ENCODE results near the gene SCRN2. TPM values are rescaled to one million over a fixed set of nuclear protein-coding genes. Genes with fewer than 3 reads are reported as not detected.

Gene SCRN2
- polyA plus RNA-seq, 4 donors, result 46.0 to 127 (median 99.7) TPM

DNA sequence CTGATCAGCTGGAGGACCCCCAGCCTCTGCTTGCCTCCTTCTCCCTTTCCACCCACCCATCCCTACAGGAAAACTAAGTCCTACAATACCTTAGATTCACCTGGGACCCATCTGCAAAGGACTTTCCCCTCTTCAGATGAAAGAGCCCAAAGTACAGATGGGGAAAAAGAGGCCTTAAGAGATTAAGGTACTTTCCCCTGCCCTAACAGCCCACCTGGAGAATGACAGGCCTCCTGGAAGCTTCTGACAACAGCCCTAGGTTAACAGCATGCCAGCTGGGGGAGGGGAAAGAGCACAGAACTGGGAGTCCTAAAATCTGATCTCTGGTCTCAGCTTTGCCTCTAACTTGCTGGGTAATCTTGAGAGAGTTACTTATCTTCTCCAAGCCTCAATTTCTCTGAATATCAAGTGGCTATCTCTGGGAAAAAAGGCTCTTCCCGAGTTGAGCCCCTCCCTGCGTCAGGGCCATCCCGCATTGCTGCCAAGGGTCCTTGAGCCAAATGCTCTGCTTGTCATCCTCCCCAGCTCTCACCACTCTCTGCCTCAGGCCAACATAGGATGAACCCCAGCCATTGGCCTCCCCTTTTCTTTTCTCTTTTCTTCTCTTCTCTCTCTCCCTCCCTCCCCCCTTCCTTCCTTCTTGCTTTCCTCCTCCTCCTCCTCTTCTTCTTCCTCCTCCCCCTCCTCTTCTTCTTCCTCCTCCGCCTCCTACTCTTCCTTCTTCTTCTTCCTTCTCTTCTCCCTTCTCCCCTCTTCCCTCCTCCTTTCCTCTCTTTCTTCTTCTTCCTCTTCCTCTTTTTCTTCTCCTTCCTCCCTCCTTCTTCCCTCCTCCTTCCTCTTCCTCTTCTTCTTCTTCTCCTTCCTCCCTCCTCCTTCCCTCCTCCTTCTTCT is 32.4 kb upstream of the SCRN2 start:
- Histone ChIP-seq H3K27me3 (ENCODE audit: control insufficient read depth in 3 of 3, insufficient read depth in 3 of 3, low read length in 3 of 3) (peaks cover 3 to 28% (median 3%) of the 10 kb centered on the region in 3 donors), H3K9me3 (ENCODE audit: control insufficient read depth in 2 of 2, insufficient read depth in 1 of 2, low read depth in 1 of 2, low read length in 1 of 2) (no peaks in the 10 kb centered on the region), H3K27ac (ENCODE audit: low read depth in 1 of 3, low read length in 2 of 3) (no peak overlapping the region), H3K4me1 (ENCODE audit: control insufficient read depth in 3 of 3, insufficient read depth in 2 of 3, low read depth in 1 of 3, low read length in 2 of 3) (peaks cover 0 to 27% (median 0%) of the 10 kb centered on the region in 3 donors), H3K4me3 (ENCODE audit: low read depth in 1 of 3, low read length in 3 of 3) (no peak overlapping the region), H3K36me3 (ENCODE audit: control insufficient read depth in 3 of 3, insufficient read depth in 2 of 3, low read depth in 1 of 3, low read length in 3 of 3) (no peaks in the 10 kb centered on the region)
- FAIRE-seq, result no peak
- WGBS, 3 donors, result 65 to 77% (median 72%) methylated on average over 4 of the region's 4 CpGs
- DNase-seq, result no peak

DNA sequence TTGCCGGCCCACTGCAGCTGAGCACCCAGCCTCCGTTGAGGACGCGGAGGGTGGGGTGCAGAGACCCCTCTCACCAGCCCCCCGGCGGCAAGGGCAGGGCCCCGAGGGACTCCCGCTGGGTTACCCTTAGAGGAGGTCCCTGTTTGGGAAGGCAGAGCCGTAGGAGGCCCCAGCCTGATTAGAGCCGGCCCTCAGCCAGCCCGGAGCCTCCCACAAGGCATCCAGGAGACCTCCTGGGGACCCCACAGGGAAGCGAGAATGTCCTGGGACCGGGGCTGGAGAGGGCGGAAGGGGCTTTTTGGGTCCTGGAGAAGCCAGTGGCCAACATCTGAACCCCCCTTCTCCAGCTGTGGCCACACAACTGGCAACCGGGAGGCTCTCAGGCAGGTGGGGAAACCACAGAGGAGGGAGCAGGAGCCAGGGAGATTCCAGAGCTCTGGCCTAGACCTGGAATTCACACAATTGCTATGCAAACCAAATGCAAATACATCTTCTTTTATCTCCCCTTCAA is 31.6 kb upstream of the SCRN2 start:
- Histone ChIP-seq H3K4me3 (ENCODE audit: low read depth in 1 of 3, low read length in 3 of 3) (no peak overlapping the region), H3K9me3 (ENCODE audit: control insufficient read depth in 2 of 2, insufficient read depth in 1 of 2, low read depth in 1 of 2, low read length in 1 of 2) (no peaks in the 10 kb centered on the region), H3K36me3 (ENCODE audit: control insufficient read depth in 3 of 3, insufficient read depth in 2 of 3, low read depth in 1 of 3, low read length in 3 of 3) (no peaks in the 10 kb centered on the region), H3K4me1 (ENCODE audit: control insufficient read depth in 3 of 3, insufficient read depth in 2 of 3, low read depth in 1 of 3, low read length in 2 of 3) (peaks cover 0 to 19% (median 0%) of the 10 kb centered on the region in 3 donors), H3K27me3 (ENCODE audit: control insufficient read depth in 3 of 3, insufficient read depth in 3 of 3, low read length in 3 of 3) (peaks cover 3 to 30% (median 3%) of the 10 kb centered on the region in 3 donors), H3K27ac (ENCODE audit: low read depth in 1 of 3, low read length in 2 of 3) (no peak overlapping the region)
- DNase-seq, result no peak
- FAIRE-seq, result no peak
- WGBS, 3 donors, result 47 to 49% (median 47%) methylated on average over 15 of the region's 15 CpGs

GRCh38 chr17:47872019-47872650 is 31.1 kb upstream of the SCRN2 start:
- DNase-seq, result no peak
- Histone ChIP-seq H3K4me1 (ENCODE audit: control insufficient read depth in 3 of 3, insufficient read depth in 2 of 3, low read depth in 1 of 3, low read length in 2 of 3) (peaks cover 0 to 15% (median 0%) of the 10 kb centered on the region in 3 donors), H3K36me3 (ENCODE audit: control insufficient read depth in 3 of 3, insufficient read depth in 2 of 3, low read depth in 1 of 3, low read length in 3 of 3) (no peaks in the 10 kb centered on the region), H3K27me3 (ENCODE audit: control insufficient read depth in 3 of 3, insufficient read depth in 3 of 3, low read length in 3 of 3) (peaks cover 3 to 31% (median 3%) of the 10 kb centered on the region in 3 donors), H3K9me3 (ENCODE audit: control insufficient read depth in 2 of 2, insufficient read depth in 1 of 2, low read depth in 1 of 2, low read length in 1 of 2) (no peaks in the 10 kb centered on the region), H3K4me3 (ENCODE audit: low read depth in 1 of 3, low read length in 3 of 3) (no peak overlapping the region), H3K27ac (ENCODE audit: low read depth in 1 of 3, low read length in 2 of 3) (no peak overlapping the region)
- whole genome bisulfite sequencing, 3 donors, result 20 to 28% (median 24%) methylated on average over 26 to 29 of the region's 29 CpGs
- no peak for FAIRE-seq

GRCh38 chr17:47871048-47871447 is 30.0 kb upstream of the SCRN2 start:
- Histone ChIP-seq H3K27ac (ENCODE audit: low read depth in 1 of 3, low read length in 2 of 3) (no peak overlapping the region), H3K9me3 (ENCODE audit: control insufficient read depth in 2 of 2, insufficient read depth in 1 of 2, low read depth in 1 of 2, low read length in 1 of 2) (no peaks in the 10 kb centered on the region), H3K27me3 (ENCODE audit: control insufficient read depth in 3 of 3, insufficient read depth in 3 of 3, low read length in 3 of 3) (peaks cover 3 to 36% (median 3%) of the 10 kb centered on the region in 3 donors), H3K36me3 (ENCODE audit: control insufficient read depth in 3 of 3, insufficient read depth in 2 of 3, low read depth in 1 of 3, low read length in 3 of 3) (no peaks in the 10 kb centered on the region), H3K4me1 (ENCODE audit: control insufficient read depth in 3 of 3, insufficient read depth in 2 of 3, low read depth in 1 of 3, low read length in 2 of 3) (peaks cover 0 to 15% (median 0%) of the 10 kb centered on the region in 3 donors), H3K4me3 (ENCODE audit: low read depth in 1 of 3, low read length in 3 of 3) (no peak overlapping the region)
- no peak for FAIRE-seq
- DNase-seq, result no peak

DNA sequence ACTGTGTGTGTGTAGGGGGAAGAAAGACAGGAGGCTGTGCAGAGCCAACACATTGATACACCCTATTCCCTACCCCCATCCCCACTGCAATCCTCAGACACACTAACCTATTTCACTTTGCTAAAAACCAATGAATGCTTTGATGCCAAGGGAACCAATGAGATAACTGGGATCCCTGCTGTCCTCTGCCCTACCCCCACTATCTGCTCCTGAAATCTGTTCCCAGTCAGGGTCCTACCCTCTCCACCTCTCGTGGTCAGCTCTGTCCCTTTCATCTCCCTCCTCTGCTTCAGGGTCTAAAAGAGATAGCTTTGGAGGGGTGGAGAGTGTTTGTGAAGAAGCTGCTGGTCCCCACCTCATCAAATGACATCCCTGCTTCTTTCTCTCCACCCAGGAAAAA is 29.0 kb upstream of the SCRN2 start:
- FAIRE-seq (no peak), DNase-seq (no peak)
- WGBS, 3 donors, result 21 to 29% (median 23%) methylated on average over 1 of the region's 1 CpG
- Histone ChIP-seq H3K36me3 (ENCODE audit: control insufficient read depth in 3 of 3, insufficient read depth in 2 of 3, low read depth in 1 of 3, low read length in 3 of 3) (no peaks in the 10 kb centered on the region), H3K27ac (ENCODE audit: low read depth in 1 of 3, low read length in 2 of 3) (no peak overlapping the region), H3K4me3 (ENCODE audit: low read depth in 1 of 3, low read length in 3 of 3) (no peak overlapping the region), H3K27me3 (ENCODE audit: control insufficient read depth in 3 of 3, insufficient read depth in 3 of 3, low read length in 3 of 3) (peaks cover 3 to 37% (median 6%) of the 10 kb centered on the region in 3 donors), H3K4me1 (ENCODE audit: control insufficient read depth in 3 of 3, insufficient read depth in 2 of 3, low read depth in 1 of 3, low read length in 2 of 3) (peaks cover 0 to 10% (median 0%) of the 10 kb centered on the region in 3 donors), H3K9me3 (ENCODE audit: control insufficient read depth in 2 of 2, insufficient read depth in 1 of 2, low read depth in 1 of 2, low read length in 1 of 2) (no peaks in the 10 kb centered on the region)

GRCh38 chr17:47869114-47869513 is 28.0 kb upstream of the SCRN2 start:
- no peak for FAIRE-seq
- no peaks in the 10 kb centered on the region for H3K9me3 ChIP-seq (ENCODE audit: control insufficient read depth in 2 of 2, insufficient read depth in 1 of 2, low read depth in 1 of 2, low read length in 1 of 2)
- H3K4me3 ChIP-seq (ENCODE audit: low read depth in 1 of 3, low read length in 3 of 3), result no peak overlapping the region
- H3K27me3 ChIP-seq (ENCODE audit: control insufficient read depth in 3 of 3, insufficient read depth in 3 of 3, low read length in 3 of 3), result peaks cover 3 to 42% (median 6%) of the 10 kb centered on the region in 3 donors
- peaks cover 0 to 10% (median 2%) of the 10 kb centered on the region in 3 donors for H3K4me1 ChIP-seq (ENCODE audit: control insufficient read depth in 3 of 3, insufficient read depth in 2 of 3, low read depth in 1 of 3, low read length in 2 of 3)
- no peaks in the 10 kb centered on the region for H3K36me3 ChIP-seq (ENCODE audit: control insufficient read depth in 3 of 3, insufficient read depth in 2 of 3, low read depth in 1 of 3, low read length in 3 of 3)
- 38 to 45% (median 44%) methylated on average over 2 of the region's 2 CpGs for WGBS, 3 donors
- DNase-seq, result no peak
- no peak overlapping the region for H3K27ac ChIP-seq (ENCODE audit: low read depth in 1 of 3, low read length in 2 of 3)

DNA sequence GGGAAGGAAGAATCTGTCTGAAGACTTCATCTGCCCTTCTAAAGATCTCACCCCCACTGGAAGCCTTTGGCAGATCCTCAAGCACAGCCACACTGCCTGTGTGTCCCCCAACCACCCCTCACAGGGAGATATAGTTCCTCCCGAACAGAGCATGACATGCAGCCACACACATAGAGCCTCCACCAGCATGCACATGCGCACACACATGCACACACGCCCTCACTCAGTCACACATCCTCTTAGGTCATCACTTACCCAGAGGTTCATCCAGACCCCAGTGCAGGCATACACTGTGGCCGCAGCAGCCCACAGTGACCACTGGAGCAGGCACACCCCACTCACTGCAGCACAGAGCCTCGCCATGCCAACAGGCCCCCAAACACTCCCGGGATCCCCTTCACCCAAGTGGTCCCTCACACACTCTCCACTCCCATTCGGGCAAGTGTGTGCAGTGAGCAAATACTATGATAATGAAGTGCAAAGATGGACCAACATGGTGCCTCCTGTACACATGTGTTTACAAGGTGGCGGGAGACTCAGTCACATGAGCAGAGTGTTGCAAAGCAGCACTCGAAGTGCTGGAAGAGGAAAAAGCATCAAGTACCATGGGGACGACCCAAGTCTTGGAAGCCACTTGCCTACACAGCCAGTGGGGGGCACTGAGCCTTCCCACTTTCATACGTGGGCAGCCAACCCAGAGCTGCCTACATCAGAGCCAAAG is 26.9 kb upstream of the SCRN2 start:
- no peak overlapping the region for H3K27ac ChIP-seq (ENCODE audit: low read depth in 1 of 3, low read length in 2 of 3)
- no peak overlapping the region for H3K4me3 ChIP-seq (ENCODE audit: low read depth in 1 of 3, low read length in 3 of 3)
- DNase-seq (no peak), FAIRE-seq (no peak)
- no peaks in the 10 kb centered on the region for H3K36me3 ChIP-seq (ENCODE audit: control insufficient read depth in 3 of 3, insufficient read depth in 2 of 3, low read depth in 1 of 3, low read length in 3 of 3)
- H3K27me3 ChIP-seq (ENCODE audit: control insufficient read depth in 3 of 3, insufficient read depth in 3 of 3, low read length in 3 of 3), result peaks cover 3 to 40% (median 3%) of the 10 kb centered on the region in 3 donors
- H3K4me1 ChIP-seq (ENCODE audit: control insufficient read depth in 3 of 3, insufficient read depth in 2 of 3, low read depth in 1 of 3, low read length in 2 of 3), result peaks cover 0 to 10% (median 2%) of the 10 kb centered on the region in 3 donors
- 84 to 88% (median 85%) methylated on average over 11 of the region's 11 CpGs for WGBS, 3 donors
- H3K9me3 ChIP-seq (ENCODE audit: control insufficient read depth in 2 of 2, insufficient read depth in 1 of 2, low read depth in 1 of 2, low read length in 1 of 2), result no peaks in the 10 kb centered on the region

DNA sequence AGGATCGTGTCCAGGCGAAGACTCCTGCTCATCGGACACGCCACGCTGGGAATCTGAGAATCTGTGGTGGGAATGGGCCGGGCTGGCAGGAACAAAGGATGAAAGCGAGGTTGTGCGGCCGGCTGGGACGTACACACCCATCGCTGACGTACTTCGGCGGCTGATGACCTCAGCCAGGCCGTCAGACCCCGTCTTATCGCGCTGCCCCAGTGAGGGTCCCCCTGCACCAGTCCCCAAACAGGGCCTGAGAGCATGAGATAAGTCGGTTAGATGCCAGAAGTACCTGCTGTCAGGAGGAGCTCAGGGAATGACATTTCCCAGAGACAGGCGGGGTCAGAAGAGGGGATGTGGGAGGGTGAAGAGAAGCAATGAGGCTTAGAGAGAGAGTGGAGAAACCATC is 25.9 kb upstream of the SCRN2 start:
- no peak overlapping the region for H3K27ac ChIP-seq (ENCODE audit: low read depth in 1 of 3, low read length in 2 of 3)
- H3K27me3 ChIP-seq (ENCODE audit: control insufficient read depth in 3 of 3, insufficient read depth in 3 of 3, low read length in 3 of 3), result peaks cover 0 to 31% (median 3%) of the 10 kb centered on the region in 3 donors
- DNase-seq (no peak), FAIRE-seq (no peak)
- peaks cover 0 to 2% (median under 1%) of the 10 kb centered on the region in 3 donors for H3K4me1 ChIP-seq (ENCODE audit: control insufficient read depth in 3 of 3, insufficient read depth in 2 of 3, low read depth in 1 of 3, low read length in 2 of 3)
- WGBS, 3 donors, result 66 to 80% (median 80%) methylated on average over 20 of the region's 20 CpGs
- no peaks in the 10 kb centered on the region for H3K36me3 ChIP-seq (ENCODE audit: control insufficient read depth in 3 of 3, insufficient read depth in 2 of 3, low read depth in 1 of 3, low read length in 3 of 3)
- no peaks in the 10 kb centered on the region for H3K9me3 ChIP-seq (ENCODE audit: control insufficient read depth in 2 of 2, insufficient read depth in 1 of 2, low read depth in 1 of 2, low read length in 1 of 2)
- no peak overlapping the region for H3K4me3 ChIP-seq (ENCODE audit: low read depth in 1 of 3, low read length in 3 of 3)
